AG04450 (cell line): ENCODE measurements around the gene PHF5A. TPM values are rescaled to one million over a fixed set of nuclear protein-coding genes. Genes with fewer than 3 reads are reported as not detected.
A peak's percentile ranks its signal among the peaks of the same experiment; 100 is the strongest.

Experiments used
- CTCF ChIA-PET: fragments of 300-600, 350-600 bp; formaldehyde crosslinking; extraction: SDS; loops from one replicate; lab custom pipeline; 2022; ENCODE audit warnings: antibody characterized with exemption, inconsistent platforms; lab: Charles Lee
- POLR2A ChIA-PET: fragments of 350-600 bp; formaldehyde crosslinking; extraction: SDS; loops from one replicate; lab custom pipeline; 2021; ENCODE audit warnings: antibody characterized with exemption, inconsistent platforms; lab: Yijun Ruan, JAX
- DNase-seq: peaks from one replicate; pipeline ENCODE4 v3.0.0-alpha.2; 2011; ENCODE audit warnings: low read depth, low spot score
- H3K27ac ChIP-seq: one replicate; pipeline ENCODE4 v1.5.1; 2012; ENCODE audit warnings: low read depth, low read length, control low read depth
- H3K27me3 ChIP-seq: one replicate; pipeline ENCODE4 v1.6.0; 2012; ENCODE audit warnings: low read length; ENCODE audit not compliant: control insufficient read depth, insufficient read depth
- H3K4me3 ChIP-seq: 2 replicates; pipeline ENCODE4 v1.5.1; 2011; ENCODE audit warnings: mild to moderate bottlenecking, low read depth, low read length, control low read depth
- H3K9me3 ChIP-seq: 2 replicates; pipeline ENCODE4 v1.5.1; 2012; ENCODE audit warnings: low read length; ENCODE audit not compliant: control insufficient read depth, insufficient read depth
- polyA plus RNA-seq: library from polyadenylated mRNA; depleted of rRNA; stranded (reverse); fragments of >200 nt; gene quantifications from 2 replicates; pipeline ENCODE4 v1.2.3, GENCODE V29; 2011
- TF ChIP-seq, protein P1 (sequence below): IDR thresholded peaks from 2 replicates; pipeline ENCODE4 v1.5.1; 2011; ENCODE audit warnings: low read depth, low read length, control low read depth, inconsistent platforms

Gene PHF5A
- polyA plus RNA-seq, 1 experiment, result 53.8 TPM

DNA sequence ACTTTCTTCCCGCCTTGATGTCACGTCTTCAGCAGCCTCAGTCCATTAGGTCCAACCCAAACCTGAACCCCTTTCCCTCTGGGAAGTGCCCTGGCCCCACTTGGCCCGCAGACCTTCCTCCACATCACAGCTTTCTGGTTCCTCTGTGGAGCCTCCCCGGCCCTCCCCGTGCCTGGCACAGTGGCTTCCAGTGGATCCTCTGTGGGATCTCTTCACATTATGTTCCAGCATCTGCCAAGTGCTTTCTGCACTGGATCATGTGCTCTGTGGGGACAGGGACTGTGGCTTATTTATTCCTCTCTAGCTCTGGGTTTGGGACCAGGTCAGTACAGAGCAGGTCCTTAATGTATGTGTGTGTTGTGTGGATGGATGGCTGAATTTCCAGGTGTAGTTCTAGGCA, 44.9 kb upstream of the PHF5A start:
- peak overlapping the region; percentile 33 for H3K27ac ChIP-seq
- H3K27me3 ChIP-seq, result no peaks in the 10 kb centered on the region
- POLR2A ChIA-PET, result interaction anchor here (0.9 to 1.1 kb wide), 2 partner anchors 65 to 132 kb away, joined by 3 to 4 read pairs; partner anchors contain the start of gene TEF
- TF ChIP-seq, protein P1, sequence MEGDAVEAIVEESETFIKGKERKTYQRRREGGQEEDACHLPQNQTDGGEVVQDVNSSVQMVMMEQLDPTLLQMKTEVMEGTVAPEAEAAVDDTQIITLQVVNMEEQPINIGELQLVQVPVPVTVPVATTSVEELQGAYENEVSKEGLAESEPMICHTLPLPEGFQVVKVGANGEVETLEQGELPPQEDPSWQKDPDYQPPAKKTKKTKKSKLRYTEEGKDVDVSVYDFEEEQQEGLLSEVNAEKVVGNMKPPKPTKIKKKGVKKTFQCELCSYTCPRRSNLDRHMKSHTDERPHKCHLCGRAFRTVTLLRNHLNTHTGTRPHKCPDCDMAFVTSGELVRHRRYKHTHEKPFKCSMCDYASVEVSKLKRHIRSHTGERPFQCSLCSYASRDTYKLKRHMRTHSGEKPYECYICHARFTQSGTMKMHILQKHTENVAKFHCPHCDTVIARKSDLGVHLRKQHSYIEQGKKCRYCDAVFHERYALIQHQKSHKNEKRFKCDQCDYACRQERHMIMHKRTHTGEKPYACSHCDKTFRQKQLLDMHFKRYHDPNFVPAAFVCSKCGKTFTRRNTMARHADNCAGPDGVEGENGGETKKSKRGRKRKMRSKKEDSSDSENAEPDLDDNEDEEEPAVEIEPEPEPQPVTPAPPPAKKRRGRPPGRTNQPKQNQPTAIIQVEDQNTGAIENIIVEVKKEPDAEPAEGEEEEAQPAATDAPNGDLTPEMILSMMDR, result no peak
- CTCF ChIA-PET, result interaction anchor here (0.9 to 3.6 kb wide), 2 partner anchors 13 to 110 kb away, joined by 3 to 13 read pairs; no protein-coding TSS in a partner anchor
- no peak overlapping the region for H3K4me3 ChIP-seq
- no peaks in the 10 kb centered on the region for H3K9me3 ChIP-seq
- no peak for DNase-seq

- Histone ChIP-seq H3K27ac (peak overlapping the region; percentile 33), H3K4me3 (no peak overlapping the region), H3K9me3 (no peaks in the 10 kb centered on the region), H3K27me3 (no peaks in the 10 kb centered on the region)
- ChIA-PET CTCF (interaction anchor here (0.9 to 3.6 kb wide), 2 partner anchors 14 to 109 kb away, joined by 3 to 13 read pairs; no protein-coding TSS in a partner anchor), POLR2A (interaction anchor here (0.9 kb wide), 1 partner anchor 132 kb away, joined by 4 read pairs; the partner anchor contains the start of gene TEF)
- TF ChIP-seq, protein P1, result no peak
- DNase-seq, result no peak
These were observed 44.1 kb upstream of the PHF5A start for GRCh38 chr22:41512421-41513194.

GRCh38 chr22:41511521-41511968, 43.1 kb upstream of the PHF5A start:
- no peak for DNase-seq
- no peak overlapping the region for H3K4me3 ChIP-seq
- H3K9me3 ChIP-seq, result no peaks in the 10 kb centered on the region
- TF ChIP-seq, protein P1, result no peak
- H3K27ac ChIP-seq, result no peak overlapping the region
- CTCF ChIA-PET, result interaction anchor here (1.0 kb wide), 1 partner anchor 15 kb away, joined by 4 read pairs; no protein-coding TSS in a partner anchor
- no peaks in the 10 kb centered on the region for H3K27me3 ChIP-seq
- POLR2A ChIA-PET, result interaction anchor here (1.5 kb wide), 1 partner anchor 43 kb away, joined by 5 read pairs; the partner anchor contains the start of genes ACO2 and PHF5A

DNA sequence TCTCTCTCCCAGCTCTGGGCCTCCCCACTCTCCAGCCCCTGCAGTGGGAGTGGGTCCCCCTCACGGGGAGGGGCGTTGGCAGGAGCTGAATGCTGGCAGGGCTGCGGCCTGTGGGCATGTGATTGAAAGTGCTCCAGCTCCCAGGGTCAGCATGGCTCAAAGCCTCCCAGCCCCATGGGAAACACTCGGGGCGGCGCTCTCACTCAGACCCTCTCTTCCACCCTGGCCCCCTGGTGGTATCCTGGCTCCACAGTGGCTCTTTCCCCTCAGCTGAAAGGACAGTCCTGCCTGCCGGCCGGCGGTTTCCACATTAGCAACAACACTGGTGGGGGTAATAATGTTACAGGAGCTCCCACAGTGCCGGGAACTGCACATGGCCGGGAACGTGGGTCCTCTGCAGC, 40.3 kb upstream of the PHF5A start:
- no peak overlapping the region for H3K4me3 ChIP-seq

More for the DNA sequence above, 40.3 kb upstream of the PHF5A start:
- POLR2A ChIA-PET, result no interaction called here
- Histone ChIP-seq H3K27ac (no peak overlapping the region), H3K9me3 (no peaks in the 10 kb centered on the region), H3K27me3 (no peaks in the 10 kb centered on the region)
- DNase-seq, result no peak
- CTCF ChIA-PET, result interaction anchor here (0.7 to 1.3 kb wide), 4 partner anchors 9 to 62 kb away, joined by 3 to 11 read pairs (median 3); partner anchors contain the start of gene TOB2
- TF ChIP-seq, protein P1, result peak; percentile 24; the same call in 1 of the 2 replicates
